GM23338 (cell line): ENCODE data around the gene HNRNPR. TPM values are rescaled to one million over a fixed set of nuclear protein-coding genes. Genes with fewer than 3 reads are reported as not detected.

Experiments
- ATAC-seq: fragments of 200-7000 bp; cut with Tn5 transposase; 3 replicates; pipeline ENCODE4 v1.9.1; 2020
- DNase-seq: peaks from one replicate; pipeline ENCODE4 v3.0.0-alpha.2; 2015; ENCODE audit warnings: low spot score
- H2AFZ ChIP-seq: fragments of 200-600 bp; sonication (generic); 2 replicates; pipeline ENCODE4 v1.8.0; 2016; ENCODE audit warnings: antibody characterized with exemption, mild to moderate bottlenecking, moderate library complexity
- H3F3A ChIP-seq: fragments of 200-600 bp; sonication (generic); replicated peaks from 2 replicates; pipeline ENCODE4 v1.8.0; 2017; ENCODE audit warnings: antibody characterized with exemption, mixed run types, low read depth
- H3K27ac ChIP-seq: fragments of 200-600 bp; sonication (generic); 2 replicates; pipeline ENCODE4 v1.6.1; 2016; ENCODE audit warnings: low read depth
- H3K27me3 ChIP-seq: fragments of 200-600 bp; sonication (generic); 2 replicates; pipeline ENCODE4 v1.8.0; 2016; ENCODE audit warnings: mild to moderate bottlenecking, mixed run types, moderate library complexity; ENCODE audit not compliant: insufficient read depth
- H3K36me3 ChIP-seq: fragments of 200-600 bp; sonication (generic); 2 replicates; pipeline ENCODE4 v1.8.0; 2016; ENCODE audit warnings: mild to moderate bottlenecking; ENCODE audit not compliant: insufficient read depth
- H3K4me1 ChIP-seq: fragments of 200-600 bp; sonication (generic); 2 replicates; pipeline ENCODE4 v1.8.0; 2016; ENCODE audit warnings: mild to moderate bottlenecking, moderate library complexity; ENCODE audit not compliant: insufficient read depth
- H3K4me2 ChIP-seq: fragments of 200-600 bp; sonication (generic); 2 replicates; pipeline ENCODE4 v1.7.1; 2017; ENCODE audit warnings: mixed run types
- H3K4me3 ChIP-seq: fragments of 200-600 bp; sonication (generic); 2 replicates; pipeline ENCODE4 v1.6.1; 2016; ENCODE audit warnings: mixed run types
- H3K79me2 ChIP-seq: fragments of 200-600 bp; sonication (generic); replicated peaks from 2 replicates; pipeline ENCODE4 v1.8.0; 2017; ENCODE audit warnings: mild to moderate bottlenecking; ENCODE audit not compliant: insufficient read depth
- H3K9me2 ChIP-seq: fragments of 200-600 bp; sonication (generic); 2 replicates; pipeline ENCODE4 v1.8.0; 2017; ENCODE audit not compliant: insufficient read depth
- H4K20me1 ChIP-seq: fragments of 200-600 bp; sonication (generic); replicated peaks from 2 replicates; pipeline ENCODE4 v1.8.0; 2017; ENCODE audit warnings: mild to moderate bottlenecking; ENCODE audit not compliant: insufficient read depth
- H3K27ac Mint-ChIP-seq: 2 replicates; pipeline ENCODE4 v1.8.0; 2020; ENCODE audit warnings: inconsistent platforms, mild to moderate bottlenecking, moderate library complexity, mixed read lengths
- H3K27me3 Mint-ChIP-seq: 3 replicates; pipeline ENCODE4 v1.8.0; 2022; ENCODE audit warnings: low read depth, mild to moderate bottlenecking, moderate library complexity, mixed read lengths, inconsistent platforms; ENCODE audit not compliant: insufficient read depth, poor library complexity
- H3K36me3 Mint-ChIP-seq: 3 replicates; pipeline ENCODE4 v1.8.0; 2021; ENCODE audit warnings: low read depth, mild to moderate bottlenecking, inconsistent platforms, moderate library complexity, mixed read lengths
- H3K4me1 Mint-ChIP-seq: 3 replicates; pipeline ENCODE4 v1.8.0; 2020; ENCODE audit warnings: mild to moderate bottlenecking, inconsistent platforms, mixed read lengths
- H3K4me3 Mint-ChIP-seq: 3 replicates; pipeline ENCODE4 v1.8.0; 2021; ENCODE audit warnings: moderate library complexity, mild to moderate bottlenecking, inconsistent platforms, mixed read lengths
- H3K9me3 Mint-ChIP-seq: 3 replicates; pipeline ENCODE4 v1.8.0; 2020; ENCODE audit warnings: moderate library complexity, mild to moderate bottlenecking, inconsistent platforms, mixed read lengths
- CREB1 ChIP-seq: fragments of 250-450 bp; sonication (Bioruptor Pico); IDR thresholded peaks from 2 replicates; pipeline ENCODE4 v1.5.0; 2020; ENCODE audit warnings: low read depth, mild to moderate bottlenecking, moderate library complexity
- EZH2 ChIP-seq: fragments of 200-600 bp; sonication (generic); IDR thresholded peaks from one replicate; pipeline ENCODE4 v1.8.0; 2017; ENCODE audit warnings: antibody characterized with exemption, mild to moderate bottlenecking, low read depth; ENCODE audit not compliant: unreplicated experiment
- EZH2phosphoT487 ChIP-seq: fragments of 200-600 bp; sonication (generic); IDR thresholded peaks from one replicate; pipeline ENCODE4 v1.8.1; 2018; ENCODE audit warnings: antibody characterized with exemption; ENCODE audit not compliant: unreplicated experiment
- JUNB ChIP-seq: IDR thresholded peaks from one replicate; pipeline ENCODE4 v1.6.1; 2016; ENCODE audit warnings: antibody characterized with exemption; ENCODE audit not compliant: unreplicated experiment
- NANOG ChIP-seq: IDR thresholded peaks from 2 replicates; pipeline ENCODE4 v1.6.1; 2016; ENCODE audit warnings: antibody characterized with exemption, borderline replicate concordance
- POLR2AphosphoS5 ChIP-seq: IDR thresholded peaks from 2 replicates; pipeline ENCODE4 v1.6.1; 2016; ENCODE audit warnings: antibody characterized with exemption, low read depth
- STAT1 ChIP-seq: IDR thresholded peaks from one replicate; pipeline ENCODE4 v1.6.1; 2016; ENCODE audit warnings: antibody characterized with exemption; ENCODE audit not compliant: unreplicated experiment
- ZNF114 ChIP-seq: fragments of 250-450 bp; sonication (Bioruptor Pico); IDR thresholded peaks from 2 replicates; pipeline ENCODE4 v1.5.0; 2020; ENCODE audit warnings: mild to moderate bottlenecking, moderate library complexity
- ZNF331 ChIP-seq: fragments of 250-450 bp; sonication (Bioruptor Pico); IDR thresholded peaks from 2 replicates; pipeline ENCODE4 v1.5.0; 2020; ENCODE audit warnings: low read depth, mild to moderate bottlenecking, moderate library complexity
- polyA plus RNA-seq: library from polyadenylated mRNA; unstranded; fragments of >200 nt; fragmentation: Nextera tagmentation; extraction: Ambion mirVana; gene quantifications from 2 replicates; pipeline ENCODE4 v1.2.1, GENCODE V29; 2016
- total RNA-seq: library from RNA; depleted of rRNA; stranded (reverse); fragments of >200 nt; shearing (Covaris generic); gene quantifications from 2 replicates; pipeline ENCODE4 v1.2.3, GENCODE V29; 2014
- TF ChIP-seq, protein P1 (sequence below), 2 experiments: fragments of 200-600 bp in 1 of 2; sonication (generic) in 1 of 2; conservative IDR thresholded peaks; 2 replicates each; pipeline versions ENCODE4 v1.5.1 to v1.6.1; 2016 to 2017; ENCODE audit warnings: antibody characterized with exemption in 2 of 2, low read depth in 2 of 2, mild to moderate bottlenecking in 2 of 2, moderate library complexity in 1 of 2
- TF ChIP-seq, protein P2 (sequence below): fragments of 250-450 bp; sonication (Bioruptor Pico); IDR thresholded peaks from 2 replicates; pipeline ENCODE4 v1.5.0; 2020; ENCODE audit warnings: mild to moderate bottlenecking, moderate library complexity
- TF ChIP-seq, protein P3 (sequence below): IDR thresholded peaks from one replicate; pipeline ENCODE4 v1.6.1; 2018; ENCODE audit warnings: antibody characterized with exemption; ENCODE audit not compliant: unreplicated experiment

Gene HNRNPR
- total and polyA plus RNA-seq, 2 experiments from 2014 or later = 147 to 200 TPM

DNA sequence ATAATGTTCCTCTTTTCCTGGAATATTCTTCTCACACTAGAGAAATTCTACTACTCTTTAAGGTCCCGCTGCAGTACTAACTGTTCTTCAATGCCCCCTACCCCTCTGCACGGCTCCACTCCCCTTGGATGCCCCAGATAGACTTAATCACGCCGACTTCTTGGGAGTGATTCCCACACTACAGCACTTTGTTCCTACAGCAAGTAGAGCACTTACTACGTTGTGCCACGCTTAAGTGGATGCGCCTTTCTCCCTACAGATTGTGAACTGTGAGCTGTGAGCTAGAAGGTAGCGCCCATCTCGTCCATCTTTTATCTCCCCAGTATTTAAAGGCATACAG lies 23.3 kb upstream of the HNRNPR start:
- Histone ChIP-seq H3K36me3 (peaks cover 11% of the 10 kb centered on the region; the same call in 1 of the 2 replicates), H2AFZ (peak overlapping the region; percentile 95), H3K4me2 (peak overlapping the region; percentile 87), H3K9me2 (no peaks in the 10 kb centered on the region), H3K79me2 (no peaks in the 10 kb centered on the region), H3F3A (peaks cover 20% of the 10 kb centered on the region; the same call in 1 of the 2 replicates), H3K27me3 (peaks cover 90% of the 10 kb centered on the region), H4K20me1 (peaks cover 29% of the 10 kb centered on the region), H3K4me1 (peaks cover 18% of the 10 kb centered on the region), H3K4me3 (peak overlapping the region; percentile 93), H3K27ac (no peak overlapping the region)
- Mint-ChIP-seq H3K27me3 (peaks cover 95% of the 10 kb centered on the region), H3K4me1 (peaks cover 27% of the 10 kb centered on the region), H3K9me3 (peaks cover 34% of the 10 kb centered on the region), H3K4me3 (peak overlapping the region; percentile 89), H3K27ac (no peak overlapping the region), H3K36me3 (peaks cover 23% of the 10 kb centered on the region)
- no peak for DNase-seq
- TF ChIP-seq EZH2phosphoT487 = no peak
- TF ChIP-seq STAT1 = no peak
- TF ChIP-seq POLR2AphosphoS5 = no peak
- TF ChIP-seq ZNF331 (CRISPR knock-in tag) = no peak
- no peak for TF ChIP-seq CREB1 (CRISPR knock-in tag)
- no peak for ATAC-seq

DNA sequence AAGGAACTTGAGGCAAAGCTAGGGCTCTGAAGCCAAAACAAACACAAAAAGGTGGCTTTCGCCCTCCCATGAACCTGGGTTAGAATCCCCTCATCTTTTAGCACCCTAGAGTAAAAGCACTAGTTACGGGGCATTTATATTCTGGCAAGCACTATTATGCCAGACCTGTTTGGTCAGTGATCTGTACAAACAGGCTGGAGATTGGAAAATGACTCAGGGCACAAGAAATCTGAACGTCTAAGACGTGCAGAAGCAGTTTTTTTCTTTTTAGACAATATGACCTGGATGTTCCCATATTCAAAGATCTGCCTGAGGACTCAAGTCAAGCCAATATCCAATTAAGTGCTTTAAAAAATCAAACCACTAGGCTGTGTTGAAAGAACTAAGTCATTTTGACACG lies 22.5 kb upstream of the HNRNPR start:
- no peak overlapping the region for H3K27ac Mint-ChIP-seq
- no peak overlapping the region for H3K27ac ChIP-seq
- H3K4me1 Mint-ChIP-seq = peaks cover 19% of the 10 kb centered on the region
- peaks cover 95% of the 10 kb centered on the region for H3K27me3 Mint-ChIP-seq
- peaks cover 42% of the 10 kb centered on the region for H3K9me3 Mint-ChIP-seq
- no peak overlapping the region for H2AFZ ChIP-seq
- no peaks in the 10 kb centered on the region for H3K79me2 ChIP-seq
- no peaks in the 10 kb centered on the region for H3K9me2 ChIP-seq
- H3K4me2 ChIP-seq = no peak overlapping the region
- H3K4me3 ChIP-seq = no peak overlapping the region
- ATAC-seq = no peak
- H3K4me3 Mint-ChIP-seq = no peak overlapping the region; the same call in 2 of the 3 replicates
- H3F3A ChIP-seq = peaks cover 20% of the 10 kb centered on the region; the same call in 1 of the 2 replicates
- H3K36me3 Mint-ChIP-seq = peaks cover 31% of the 10 kb centered on the region
- H4K20me1 ChIP-seq = peaks cover 20% of the 10 kb centered on the region
- H3K27me3 ChIP-seq = peaks cover 90% of the 10 kb centered on the region
- DNase-seq = no peak
- H3K36me3 ChIP-seq = peaks cover 16% of the 10 kb centered on the region; the same call in 1 of the 2 replicates
- H3K4me1 ChIP-seq = peaks cover 14% of the 10 kb centered on the region
- TF ChIP-seq, protein P1, sequence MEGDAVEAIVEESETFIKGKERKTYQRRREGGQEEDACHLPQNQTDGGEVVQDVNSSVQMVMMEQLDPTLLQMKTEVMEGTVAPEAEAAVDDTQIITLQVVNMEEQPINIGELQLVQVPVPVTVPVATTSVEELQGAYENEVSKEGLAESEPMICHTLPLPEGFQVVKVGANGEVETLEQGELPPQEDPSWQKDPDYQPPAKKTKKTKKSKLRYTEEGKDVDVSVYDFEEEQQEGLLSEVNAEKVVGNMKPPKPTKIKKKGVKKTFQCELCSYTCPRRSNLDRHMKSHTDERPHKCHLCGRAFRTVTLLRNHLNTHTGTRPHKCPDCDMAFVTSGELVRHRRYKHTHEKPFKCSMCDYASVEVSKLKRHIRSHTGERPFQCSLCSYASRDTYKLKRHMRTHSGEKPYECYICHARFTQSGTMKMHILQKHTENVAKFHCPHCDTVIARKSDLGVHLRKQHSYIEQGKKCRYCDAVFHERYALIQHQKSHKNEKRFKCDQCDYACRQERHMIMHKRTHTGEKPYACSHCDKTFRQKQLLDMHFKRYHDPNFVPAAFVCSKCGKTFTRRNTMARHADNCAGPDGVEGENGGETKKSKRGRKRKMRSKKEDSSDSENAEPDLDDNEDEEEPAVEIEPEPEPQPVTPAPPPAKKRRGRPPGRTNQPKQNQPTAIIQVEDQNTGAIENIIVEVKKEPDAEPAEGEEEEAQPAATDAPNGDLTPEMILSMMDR (conservative IDR thresholded peaks at IDR 0.05; ENCODE audit: low read depth in 2 of 2) = no peak
- no peak for TF ChIP-seq ZNF114 (CRISPR knock-in tag)
- no peak for TF ChIP-seq JUNB
- no peak for TF ChIP-seq EZH2
- TF ChIP-seq NANOG = no peak
- TF ChIP-seq, protein P2, sequence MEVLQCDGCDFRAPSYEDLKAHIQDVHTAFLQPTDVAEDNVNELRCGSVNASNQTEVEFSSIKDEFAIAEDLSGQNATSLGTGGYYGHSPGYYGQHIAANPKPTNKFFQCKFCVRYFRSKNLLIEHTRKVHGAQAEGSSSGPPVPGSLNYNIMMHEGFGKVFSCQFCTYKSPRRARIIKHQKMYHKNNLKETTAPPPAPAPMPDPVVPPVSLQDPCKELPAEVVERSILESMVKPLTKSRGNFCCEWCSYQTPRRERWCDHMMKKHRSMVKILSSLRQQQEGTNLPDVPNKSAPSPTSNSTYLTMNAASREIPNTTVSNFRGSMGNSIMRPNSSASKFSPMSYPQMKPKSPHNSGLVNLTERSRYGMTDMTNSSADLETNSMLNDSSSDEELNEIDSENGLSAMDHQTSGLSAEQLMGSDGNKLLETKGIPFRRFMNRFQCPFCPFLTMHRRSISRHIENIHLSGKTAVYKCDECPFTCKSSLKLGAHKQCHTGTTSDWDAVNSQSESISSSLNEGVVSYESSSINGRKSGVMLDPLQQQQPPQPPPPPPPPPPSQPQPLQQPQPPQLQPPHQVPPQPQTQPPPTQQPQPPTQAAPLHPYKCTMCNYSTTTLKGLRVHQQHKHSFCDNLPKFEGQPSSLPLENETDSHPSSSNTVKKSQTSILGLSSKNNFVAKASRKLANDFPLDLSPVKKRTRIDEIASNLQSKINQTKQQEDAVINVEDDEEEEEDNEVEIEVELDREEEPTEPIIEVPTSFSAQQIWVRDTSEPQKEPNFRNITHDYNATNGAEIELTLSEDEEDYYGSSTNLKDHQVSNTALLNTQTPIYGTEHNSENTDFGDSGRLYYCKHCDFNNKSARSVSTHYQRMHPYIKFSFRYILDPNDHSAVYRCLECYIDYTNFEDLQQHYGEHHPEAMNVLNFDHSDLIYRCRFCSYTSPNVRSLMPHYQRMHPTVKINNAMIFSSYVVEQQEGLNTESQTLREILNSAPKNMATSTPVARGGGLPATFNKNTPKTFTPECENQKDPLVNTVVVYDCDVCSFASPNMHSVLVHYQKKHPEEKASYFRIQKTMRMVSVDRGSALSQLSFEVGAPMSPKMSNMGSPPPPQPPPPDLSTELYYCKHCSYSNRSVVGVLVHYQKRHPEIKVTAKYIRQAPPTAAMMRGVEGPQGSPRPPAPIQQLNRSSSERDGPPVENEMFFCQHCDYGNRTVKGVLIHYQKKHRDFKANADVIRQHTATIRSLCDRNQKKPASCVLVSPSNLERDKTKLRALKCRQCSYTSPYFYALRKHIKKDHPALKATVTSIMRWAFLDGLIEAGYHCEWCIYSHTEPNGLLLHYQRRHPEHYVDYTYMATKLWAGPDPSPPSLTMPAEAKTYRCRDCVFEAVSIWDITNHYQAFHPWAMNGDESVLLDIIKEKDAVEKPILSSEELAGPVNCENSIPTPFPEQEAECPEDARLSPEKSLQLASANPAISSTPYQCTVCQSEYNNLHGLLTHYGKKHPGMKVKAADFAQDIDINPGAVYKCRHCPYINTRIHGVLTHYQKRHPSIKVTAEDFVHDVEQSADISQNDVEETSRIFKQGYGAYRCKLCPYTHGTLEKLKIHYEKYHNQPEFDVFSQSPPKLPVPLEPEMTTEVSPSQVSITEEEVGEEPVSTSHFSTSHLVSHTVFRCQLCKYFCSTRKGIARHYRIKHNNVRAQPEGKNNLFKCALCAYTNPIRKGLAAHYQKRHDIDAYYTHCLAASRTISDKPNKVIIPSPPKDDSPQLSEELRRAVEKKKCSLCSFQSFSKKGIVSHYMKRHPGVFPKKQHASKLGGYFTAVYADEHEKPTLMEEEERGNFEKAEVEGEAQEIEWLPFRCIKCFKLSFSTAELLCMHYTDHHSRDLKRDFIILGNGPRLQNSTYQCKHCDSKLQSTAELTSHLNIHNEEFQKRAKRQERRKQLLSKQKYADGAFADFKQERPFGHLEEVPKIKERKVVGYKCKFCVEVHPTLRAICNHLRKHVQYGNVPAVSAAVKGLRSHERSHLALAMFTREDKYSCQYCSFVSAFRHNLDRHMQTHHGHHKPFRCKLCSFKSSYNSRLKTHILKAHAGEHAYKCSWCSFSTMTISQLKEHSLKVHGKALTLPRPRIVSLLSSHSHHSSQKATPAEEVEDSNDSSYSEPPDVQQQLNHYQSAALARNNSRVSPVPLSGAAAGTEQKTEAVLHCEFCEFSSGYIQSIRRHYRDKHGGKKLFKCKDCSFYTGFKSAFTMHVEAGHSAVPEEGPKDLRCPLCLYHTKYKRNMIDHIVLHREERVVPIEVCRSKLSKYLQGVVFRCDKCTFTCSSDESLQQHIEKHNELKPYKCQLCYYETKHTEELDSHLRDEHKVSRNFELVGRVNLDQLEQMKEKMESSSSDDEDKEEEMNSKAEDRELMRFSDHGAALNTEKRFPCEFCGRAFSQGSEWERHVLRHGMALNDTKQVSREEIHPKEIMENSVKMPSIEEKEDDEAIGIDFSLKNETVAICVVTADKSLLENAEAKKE (CRISPR knock-in tag) = no peak
- no peak for TF ChIP-seq CREB1 (CRISPR knock-in tag)
- TF ChIP-seq, protein P3, sequence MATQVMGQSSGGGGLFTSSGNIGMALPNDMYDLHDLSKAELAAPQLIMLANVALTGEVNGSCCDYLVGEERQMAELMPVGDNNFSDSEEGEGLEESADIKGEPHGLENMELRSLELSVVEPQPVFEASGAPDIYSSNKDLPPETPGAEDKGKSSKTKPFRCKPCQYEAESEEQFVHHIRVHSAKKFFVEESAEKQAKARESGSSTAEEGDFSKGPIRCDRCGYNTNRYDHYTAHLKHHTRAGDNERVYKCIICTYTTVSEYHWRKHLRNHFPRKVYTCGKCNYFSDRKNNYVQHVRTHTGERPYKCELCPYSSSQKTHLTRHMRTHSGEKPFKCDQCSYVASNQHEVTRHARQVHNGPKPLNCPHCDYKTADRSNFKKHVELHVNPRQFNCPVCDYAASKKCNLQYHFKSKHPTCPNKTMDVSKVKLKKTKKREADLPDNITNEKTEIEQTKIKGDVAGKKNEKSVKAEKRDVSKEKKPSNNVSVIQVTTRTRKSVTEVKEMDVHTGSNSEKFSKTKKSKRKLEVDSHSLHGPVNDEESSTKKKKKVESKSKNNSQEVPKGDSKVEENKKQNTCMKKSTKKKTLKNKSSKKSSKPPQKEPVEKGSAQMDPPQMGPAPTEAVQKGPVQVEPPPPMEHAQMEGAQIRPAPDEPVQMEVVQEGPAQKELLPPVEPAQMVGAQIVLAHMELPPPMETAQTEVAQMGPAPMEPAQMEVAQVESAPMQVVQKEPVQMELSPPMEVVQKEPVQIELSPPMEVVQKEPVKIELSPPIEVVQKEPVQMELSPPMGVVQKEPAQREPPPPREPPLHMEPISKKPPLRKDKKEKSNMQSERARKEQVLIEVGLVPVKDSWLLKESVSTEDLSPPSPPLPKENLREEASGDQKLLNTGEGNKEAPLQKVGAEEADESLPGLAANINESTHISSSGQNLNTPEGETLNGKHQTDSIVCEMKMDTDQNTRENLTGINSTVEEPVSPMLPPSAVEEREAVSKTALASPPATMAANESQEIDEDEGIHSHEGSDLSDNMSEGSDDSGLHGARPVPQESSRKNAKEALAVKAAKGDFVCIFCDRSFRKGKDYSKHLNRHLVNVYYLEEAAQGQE = no peak
